Suppressor macrophage (primary cell): Measurements from ENCODE around the gene ANO8.

Source experiments
- DNase-seq, 4 experiments: peaks; one replicate each; pipeline ENCODE4 v3.0.0-alpha.2; 2020 to 2022

ANO8 gene

GRCh38 chr19:17347877-17348276, 13.2 kb upstream of the ANO8 start:
- DNase-seq: no peak

GRCh38 chr19:17347361-17347760, 12.7 kb upstream of the ANO8 start:
- no peak for DNase-seq

- DNase-seq: peak; percentile 70 to 90 (median 87)
These were observed 11.5 kb upstream of the ANO8 start for GRCh38 chr19:17346109-17346671.

- no peak for DNase-seq
These were observed 7.2 kb upstream of the ANO8 start for GRCh38 chr19:17341845-17342244.

- no peak for DNase-seq
These were observed 6.7 kb upstream of the ANO8 start for GRCh38 chr19:17341386-17341785.

GRCh38 chr19:17340871-17341357, 6.3 kb upstream of the ANO8 start:
- DNase-seq: peak in 1 of 4 experiments; percentile 17

- DNase-seq: peak in 1 of 4 experiments; percentile 36
These were observed 5.7 kb upstream of the ANO8 start for GRCh38 chr19:17340302-17340870.

- peak in 1 of 4 experiments; percentile 10 for DNase-seq
These were observed 4.6 kb upstream of the ANO8 start for GRCh38 chr19:17339088-17339741.

- DNase-seq: no peak
These were observed 3.9 kb upstream of the ANO8 start for GRCh38 chr19:17338433-17339078.

- peak in 2 of 4 experiments; percentile 19 to 41 for DNase-seq
These were observed 3.2 kb upstream of the ANO8 start for GRCh38 chr19:17337675-17338432.

- peak; percentile 96 to 99 (median 98) for DNase-seq
These were observed 2.4 kb upstream of the ANO8 start, which contains the start of gene GTPBP3 for GRCh38 chr19:17336872-17337674. Gene GTPBP3, plus strand, starts transcription at chr19:17337553. Its CDS starts 59 bp downstream, at chr19:17337612.

GRCh38 chr19:17335575-17335974, 920 bp upstream of the ANO8 start:
- no peak for DNase-seq

GRCh38 chr19:17333611-17334413, 843 bp downstream of the ANO8 start:
- DNase-seq: peak; percentile 66 to 78 (median 77)

GRCh38 chr19:17332677-17333581, 1.7 kb downstream of the ANO8 start:
- peak; percentile 29 to 60 (median 42) for DNase-seq

- no peak for DNase-seq
These were observed 2.3 kb downstream of the ANO8 start for GRCh38 chr19:17332360-17332676.

- DNase-seq: no peak
These were observed 3.6 kb downstream of the ANO8 start for GRCh38 chr19:17331045-17331558.

GRCh38 chr19:17330262-17331044, 4.2 kb downstream of the ANO8 start:
- DNase-seq: no peak

GRCh38 chr19:17329366-17330261, 5.0 kb downstream of the ANO8 start:
- no peak for DNase-seq
